GM23338 (cell line): ENCODE results near the gene FXYD6. TPM values are rescaled to one million over a fixed set of nuclear protein-coding genes. Genes with fewer than 3 reads are reported as not detected.

ENCODE experiments used
- ATAC-seq: fragments of 200-7000 bp; cut with Tn5 transposase; 3 replicates; pipeline ENCODE4 v1.9.1; 2020
- DNase-seq: peaks from one replicate; pipeline ENCODE4 v3.0.0-alpha.2; 2015; ENCODE audit warnings: low spot score
- H2AFZ ChIP-seq: fragments of 200-600 bp; sonication (generic); 2 replicates; pipeline ENCODE4 v1.8.0; 2016; ENCODE audit warnings: antibody characterized with exemption, mild to moderate bottlenecking, moderate library complexity
- H3F3A ChIP-seq: fragments of 200-600 bp; sonication (generic); replicated peaks from 2 replicates; pipeline ENCODE4 v1.8.0; 2017; ENCODE audit warnings: antibody characterized with exemption, mixed run types, low read depth
- H3K27ac ChIP-seq: fragments of 200-600 bp; sonication (generic); 2 replicates; pipeline ENCODE4 v1.6.1; 2016; ENCODE audit warnings: low read depth
- H3K27me3 ChIP-seq: fragments of 200-600 bp; sonication (generic); 2 replicates; pipeline ENCODE4 v1.8.0; 2016; ENCODE audit warnings: mild to moderate bottlenecking, mixed run types, moderate library complexity; ENCODE audit not compliant: insufficient read depth
- H3K36me3 ChIP-seq: fragments of 200-600 bp; sonication (generic); 2 replicates; pipeline ENCODE4 v1.8.0; 2016; ENCODE audit warnings: mild to moderate bottlenecking; ENCODE audit not compliant: insufficient read depth
- H3K4me1 ChIP-seq: fragments of 200-600 bp; sonication (generic); 2 replicates; pipeline ENCODE4 v1.8.0; 2016; ENCODE audit warnings: mild to moderate bottlenecking, moderate library complexity; ENCODE audit not compliant: insufficient read depth
- H3K4me2 ChIP-seq: fragments of 200-600 bp; sonication (generic); 2 replicates; pipeline ENCODE4 v1.7.1; 2017; ENCODE audit warnings: mixed run types
- H3K4me3 ChIP-seq: fragments of 200-600 bp; sonication (generic); 2 replicates; pipeline ENCODE4 v1.6.1; 2016; ENCODE audit warnings: mixed run types
- H3K79me2 ChIP-seq: fragments of 200-600 bp; sonication (generic); replicated peaks from 2 replicates; pipeline ENCODE4 v1.8.0; 2017; ENCODE audit warnings: mild to moderate bottlenecking; ENCODE audit not compliant: insufficient read depth
- H3K9me2 ChIP-seq: fragments of 200-600 bp; sonication (generic); 2 replicates; pipeline ENCODE4 v1.8.0; 2017; ENCODE audit not compliant: insufficient read depth
- H4K20me1 ChIP-seq: fragments of 200-600 bp; sonication (generic); replicated peaks from 2 replicates; pipeline ENCODE4 v1.8.0; 2017; ENCODE audit warnings: mild to moderate bottlenecking; ENCODE audit not compliant: insufficient read depth
- H3K27ac Mint-ChIP-seq: 2 replicates; pipeline ENCODE4 v1.8.0; 2020; ENCODE audit warnings: inconsistent platforms, mild to moderate bottlenecking, moderate library complexity, mixed read lengths
- H3K27me3 Mint-ChIP-seq: 3 replicates; pipeline ENCODE4 v1.8.0; 2022; ENCODE audit warnings: low read depth, mild to moderate bottlenecking, moderate library complexity, mixed read lengths, inconsistent platforms; ENCODE audit not compliant: insufficient read depth, poor library complexity
- H3K36me3 Mint-ChIP-seq: 3 replicates; pipeline ENCODE4 v1.8.0; 2021; ENCODE audit warnings: low read depth, mild to moderate bottlenecking, inconsistent platforms, moderate library complexity, mixed read lengths
- H3K4me1 Mint-ChIP-seq: 3 replicates; pipeline ENCODE4 v1.8.0; 2020; ENCODE audit warnings: mild to moderate bottlenecking, inconsistent platforms, mixed read lengths
- H3K4me3 Mint-ChIP-seq: 3 replicates; pipeline ENCODE4 v1.8.0; 2021; ENCODE audit warnings: moderate library complexity, mild to moderate bottlenecking, inconsistent platforms, mixed read lengths
- H3K9me3 Mint-ChIP-seq: 3 replicates; pipeline ENCODE4 v1.8.0; 2020; ENCODE audit warnings: moderate library complexity, mild to moderate bottlenecking, inconsistent platforms, mixed read lengths
- CREB1 ChIP-seq: fragments of 250-450 bp; sonication (Bioruptor Pico); IDR thresholded peaks from 2 replicates; pipeline ENCODE4 v1.5.0; 2020; ENCODE audit warnings: low read depth, mild to moderate bottlenecking, moderate library complexity
- EZH2 ChIP-seq: fragments of 200-600 bp; sonication (generic); IDR thresholded peaks from one replicate; pipeline ENCODE4 v1.8.0; 2017; ENCODE audit warnings: antibody characterized with exemption, mild to moderate bottlenecking, low read depth; ENCODE audit not compliant: unreplicated experiment
- EZH2phosphoT487 ChIP-seq: fragments of 200-600 bp; sonication (generic); IDR thresholded peaks from one replicate; pipeline ENCODE4 v1.8.1; 2018; ENCODE audit warnings: antibody characterized with exemption; ENCODE audit not compliant: unreplicated experiment
- JUNB ChIP-seq: IDR thresholded peaks from one replicate; pipeline ENCODE4 v1.6.1; 2016; ENCODE audit warnings: antibody characterized with exemption; ENCODE audit not compliant: unreplicated experiment
- NANOG ChIP-seq: IDR thresholded peaks from 2 replicates; pipeline ENCODE4 v1.6.1; 2016; ENCODE audit warnings: antibody characterized with exemption, borderline replicate concordance
- POLR2AphosphoS5 ChIP-seq: IDR thresholded peaks from 2 replicates; pipeline ENCODE4 v1.6.1; 2016; ENCODE audit warnings: antibody characterized with exemption, low read depth
- STAT1 ChIP-seq: IDR thresholded peaks from one replicate; pipeline ENCODE4 v1.6.1; 2016; ENCODE audit warnings: antibody characterized with exemption; ENCODE audit not compliant: unreplicated experiment
- ZNF331 ChIP-seq: fragments of 250-450 bp; sonication (Bioruptor Pico); IDR thresholded peaks from 2 replicates; pipeline ENCODE4 v1.5.0; 2020; ENCODE audit warnings: low read depth, mild to moderate bottlenecking, moderate library complexity
- polyA plus RNA-seq: library from polyadenylated mRNA; unstranded; fragments of >200 nt; fragmentation: Nextera tagmentation; extraction: Ambion mirVana; gene quantifications from 2 replicates; pipeline ENCODE4 v1.2.1, GENCODE V29; 2016
- total RNA-seq: library from RNA; depleted of rRNA; stranded (reverse); fragments of >200 nt; shearing (Covaris generic); gene quantifications from 2 replicates; pipeline ENCODE4 v1.2.3, GENCODE V29; 2014
- TF ChIP-seq, protein P1 (sequence below): fragments of 250-450 bp; sonication (Bioruptor Pico); IDR thresholded peaks from 2 replicates; pipeline ENCODE4 v1.5.0; 2020; ENCODE audit warnings: mild to moderate bottlenecking, moderate library complexity
- TF ChIP-seq, protein P2 (sequence below): IDR thresholded peaks from one replicate; pipeline ENCODE4 v1.6.1; 2018; ENCODE audit warnings: antibody characterized with exemption; ENCODE audit not compliant: unreplicated experiment

The FXYD6 gene
- total and polyA plus RNA-seq, 2 experiments from 2014 or later: 26.2 to 30.7 TPM

GRCh38 chr11:117829369-117829725, 47.1 kb downstream of the FXYD6 start:
- Mint-ChIP-seq H3K36me3 (no peaks in the 10 kb centered on the region), H3K4me1 (peaks cover 23% of the 10 kb centered on the region), H3K4me3 (no peak overlapping the region), H3K9me3 (no peaks in the 10 kb centered on the region), H3K27ac (no peak overlapping the region), H3K27me3 (peaks cover 22% of the 10 kb centered on the region)
- DNase-seq: no peak
- TF ChIP-seq, protein P1, sequence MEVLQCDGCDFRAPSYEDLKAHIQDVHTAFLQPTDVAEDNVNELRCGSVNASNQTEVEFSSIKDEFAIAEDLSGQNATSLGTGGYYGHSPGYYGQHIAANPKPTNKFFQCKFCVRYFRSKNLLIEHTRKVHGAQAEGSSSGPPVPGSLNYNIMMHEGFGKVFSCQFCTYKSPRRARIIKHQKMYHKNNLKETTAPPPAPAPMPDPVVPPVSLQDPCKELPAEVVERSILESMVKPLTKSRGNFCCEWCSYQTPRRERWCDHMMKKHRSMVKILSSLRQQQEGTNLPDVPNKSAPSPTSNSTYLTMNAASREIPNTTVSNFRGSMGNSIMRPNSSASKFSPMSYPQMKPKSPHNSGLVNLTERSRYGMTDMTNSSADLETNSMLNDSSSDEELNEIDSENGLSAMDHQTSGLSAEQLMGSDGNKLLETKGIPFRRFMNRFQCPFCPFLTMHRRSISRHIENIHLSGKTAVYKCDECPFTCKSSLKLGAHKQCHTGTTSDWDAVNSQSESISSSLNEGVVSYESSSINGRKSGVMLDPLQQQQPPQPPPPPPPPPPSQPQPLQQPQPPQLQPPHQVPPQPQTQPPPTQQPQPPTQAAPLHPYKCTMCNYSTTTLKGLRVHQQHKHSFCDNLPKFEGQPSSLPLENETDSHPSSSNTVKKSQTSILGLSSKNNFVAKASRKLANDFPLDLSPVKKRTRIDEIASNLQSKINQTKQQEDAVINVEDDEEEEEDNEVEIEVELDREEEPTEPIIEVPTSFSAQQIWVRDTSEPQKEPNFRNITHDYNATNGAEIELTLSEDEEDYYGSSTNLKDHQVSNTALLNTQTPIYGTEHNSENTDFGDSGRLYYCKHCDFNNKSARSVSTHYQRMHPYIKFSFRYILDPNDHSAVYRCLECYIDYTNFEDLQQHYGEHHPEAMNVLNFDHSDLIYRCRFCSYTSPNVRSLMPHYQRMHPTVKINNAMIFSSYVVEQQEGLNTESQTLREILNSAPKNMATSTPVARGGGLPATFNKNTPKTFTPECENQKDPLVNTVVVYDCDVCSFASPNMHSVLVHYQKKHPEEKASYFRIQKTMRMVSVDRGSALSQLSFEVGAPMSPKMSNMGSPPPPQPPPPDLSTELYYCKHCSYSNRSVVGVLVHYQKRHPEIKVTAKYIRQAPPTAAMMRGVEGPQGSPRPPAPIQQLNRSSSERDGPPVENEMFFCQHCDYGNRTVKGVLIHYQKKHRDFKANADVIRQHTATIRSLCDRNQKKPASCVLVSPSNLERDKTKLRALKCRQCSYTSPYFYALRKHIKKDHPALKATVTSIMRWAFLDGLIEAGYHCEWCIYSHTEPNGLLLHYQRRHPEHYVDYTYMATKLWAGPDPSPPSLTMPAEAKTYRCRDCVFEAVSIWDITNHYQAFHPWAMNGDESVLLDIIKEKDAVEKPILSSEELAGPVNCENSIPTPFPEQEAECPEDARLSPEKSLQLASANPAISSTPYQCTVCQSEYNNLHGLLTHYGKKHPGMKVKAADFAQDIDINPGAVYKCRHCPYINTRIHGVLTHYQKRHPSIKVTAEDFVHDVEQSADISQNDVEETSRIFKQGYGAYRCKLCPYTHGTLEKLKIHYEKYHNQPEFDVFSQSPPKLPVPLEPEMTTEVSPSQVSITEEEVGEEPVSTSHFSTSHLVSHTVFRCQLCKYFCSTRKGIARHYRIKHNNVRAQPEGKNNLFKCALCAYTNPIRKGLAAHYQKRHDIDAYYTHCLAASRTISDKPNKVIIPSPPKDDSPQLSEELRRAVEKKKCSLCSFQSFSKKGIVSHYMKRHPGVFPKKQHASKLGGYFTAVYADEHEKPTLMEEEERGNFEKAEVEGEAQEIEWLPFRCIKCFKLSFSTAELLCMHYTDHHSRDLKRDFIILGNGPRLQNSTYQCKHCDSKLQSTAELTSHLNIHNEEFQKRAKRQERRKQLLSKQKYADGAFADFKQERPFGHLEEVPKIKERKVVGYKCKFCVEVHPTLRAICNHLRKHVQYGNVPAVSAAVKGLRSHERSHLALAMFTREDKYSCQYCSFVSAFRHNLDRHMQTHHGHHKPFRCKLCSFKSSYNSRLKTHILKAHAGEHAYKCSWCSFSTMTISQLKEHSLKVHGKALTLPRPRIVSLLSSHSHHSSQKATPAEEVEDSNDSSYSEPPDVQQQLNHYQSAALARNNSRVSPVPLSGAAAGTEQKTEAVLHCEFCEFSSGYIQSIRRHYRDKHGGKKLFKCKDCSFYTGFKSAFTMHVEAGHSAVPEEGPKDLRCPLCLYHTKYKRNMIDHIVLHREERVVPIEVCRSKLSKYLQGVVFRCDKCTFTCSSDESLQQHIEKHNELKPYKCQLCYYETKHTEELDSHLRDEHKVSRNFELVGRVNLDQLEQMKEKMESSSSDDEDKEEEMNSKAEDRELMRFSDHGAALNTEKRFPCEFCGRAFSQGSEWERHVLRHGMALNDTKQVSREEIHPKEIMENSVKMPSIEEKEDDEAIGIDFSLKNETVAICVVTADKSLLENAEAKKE (CRISPR knock-in tag): no peak
- TF ChIP-seq STAT1 (no peak), ZNF331 (no peak)
- no peak overlapping the region for H3K4me2 ChIP-seq
- no peaks in the 10 kb centered on the region for H4K20me1 ChIP-seq
- H3K4me3 ChIP-seq: no peak overlapping the region
- H2AFZ ChIP-seq: no peak overlapping the region
- H3K27me3 ChIP-seq: no peaks in the 10 kb centered on the region
- H3F3A ChIP-seq: no peaks in the 10 kb centered on the region
- H3K27ac ChIP-seq: no peak overlapping the region
- ATAC-seq: no peak
- H3K79me2 ChIP-seq: no peaks in the 10 kb centered on the region
- no peaks in the 10 kb centered on the region for H3K9me2 ChIP-seq
- H3K4me1 ChIP-seq: peaks cover 4% of the 10 kb centered on the region; the same call in 1 of the 2 replicates
- no peaks in the 10 kb centered on the region for H3K36me3 ChIP-seq

- H3K36me3 Mint-ChIP-seq: no peaks in the 10 kb centered on the region
- Histone ChIP-seq H3K27me3 (no peaks in the 10 kb centered on the region), H3K27ac (no peak overlapping the region), H3K36me3 (no peaks in the 10 kb centered on the region), H3K79me2 (no peaks in the 10 kb centered on the region), H3K4me3 (no peak overlapping the region), H3F3A (no peaks in the 10 kb centered on the region), H3K4me1 (peaks cover 8% of the 10 kb centered on the region; the same call in 1 of the 2 replicates), H3K9me2 (no peaks in the 10 kb centered on the region), H3K4me2 (no peak overlapping the region), H4K20me1 (no peaks in the 10 kb centered on the region), H2AFZ (no peak overlapping the region)
- no peak overlapping the region for H3K27ac Mint-ChIP-seq
- ATAC-seq (no peak), DNase-seq (no peak)
- no peaks in the 10 kb centered on the region for H3K9me3 Mint-ChIP-seq
- peaks cover 28% of the 10 kb centered on the region for H3K4me1 Mint-ChIP-seq
- peaks cover 24% of the 10 kb centered on the region for H3K27me3 Mint-ChIP-seq
- H3K4me3 Mint-ChIP-seq: no peak overlapping the region
- no peak for TF ChIP-seq JUNB
- TF ChIP-seq EZH2phosphoT487: no peak
- TF ChIP-seq CREB1 (CRISPR knock-in tag): no peak
- no peak for TF ChIP-seq EZH2
- TF ChIP-seq, protein P2, sequence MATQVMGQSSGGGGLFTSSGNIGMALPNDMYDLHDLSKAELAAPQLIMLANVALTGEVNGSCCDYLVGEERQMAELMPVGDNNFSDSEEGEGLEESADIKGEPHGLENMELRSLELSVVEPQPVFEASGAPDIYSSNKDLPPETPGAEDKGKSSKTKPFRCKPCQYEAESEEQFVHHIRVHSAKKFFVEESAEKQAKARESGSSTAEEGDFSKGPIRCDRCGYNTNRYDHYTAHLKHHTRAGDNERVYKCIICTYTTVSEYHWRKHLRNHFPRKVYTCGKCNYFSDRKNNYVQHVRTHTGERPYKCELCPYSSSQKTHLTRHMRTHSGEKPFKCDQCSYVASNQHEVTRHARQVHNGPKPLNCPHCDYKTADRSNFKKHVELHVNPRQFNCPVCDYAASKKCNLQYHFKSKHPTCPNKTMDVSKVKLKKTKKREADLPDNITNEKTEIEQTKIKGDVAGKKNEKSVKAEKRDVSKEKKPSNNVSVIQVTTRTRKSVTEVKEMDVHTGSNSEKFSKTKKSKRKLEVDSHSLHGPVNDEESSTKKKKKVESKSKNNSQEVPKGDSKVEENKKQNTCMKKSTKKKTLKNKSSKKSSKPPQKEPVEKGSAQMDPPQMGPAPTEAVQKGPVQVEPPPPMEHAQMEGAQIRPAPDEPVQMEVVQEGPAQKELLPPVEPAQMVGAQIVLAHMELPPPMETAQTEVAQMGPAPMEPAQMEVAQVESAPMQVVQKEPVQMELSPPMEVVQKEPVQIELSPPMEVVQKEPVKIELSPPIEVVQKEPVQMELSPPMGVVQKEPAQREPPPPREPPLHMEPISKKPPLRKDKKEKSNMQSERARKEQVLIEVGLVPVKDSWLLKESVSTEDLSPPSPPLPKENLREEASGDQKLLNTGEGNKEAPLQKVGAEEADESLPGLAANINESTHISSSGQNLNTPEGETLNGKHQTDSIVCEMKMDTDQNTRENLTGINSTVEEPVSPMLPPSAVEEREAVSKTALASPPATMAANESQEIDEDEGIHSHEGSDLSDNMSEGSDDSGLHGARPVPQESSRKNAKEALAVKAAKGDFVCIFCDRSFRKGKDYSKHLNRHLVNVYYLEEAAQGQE: no peak
- TF ChIP-seq ZNF331: no peak
- no peak for TF ChIP-seq POLR2AphosphoS5
- no peak for TF ChIP-seq NANOG
These were observed 47.7 kb downstream of the FXYD6 start for GRCh38 chr11:117828611-117829368.
